BLaER1 treated with 17β-estradiol and CSF1 and Interleukin-3, amounts not matched to agents 10 nM and 100 nM (cell line): ENCODE results near the gene PRLH.
A peak's percentile ranks its signal among the peaks of the same experiment; 100 is the strongest.

Experiments used
- H3K27ac ChIP-seq, 11 experiments: shearing (Covaris generic); formaldehyde crosslinking; 2 replicates each; pipeline ENCODE4 v1.8.1; 2022
- H3K27me3 ChIP-seq, 11 experiments: shearing (Covaris generic); formaldehyde crosslinking; 2 replicates each; pipeline ENCODE4 v1.8.1; 2022
- H3K36me3 ChIP-seq, 11 experiments: shearing (Covaris generic); formaldehyde crosslinking; 2 replicates each; pipeline ENCODE4 v1.8.1; 2022
- H3K4me1 ChIP-seq, 10 experiments: shearing (Covaris generic); formaldehyde crosslinking; 2 replicates each; pipeline ENCODE4 v1.8.1; 2022
- H3K4me2 ChIP-seq, 11 experiments: shearing (Covaris generic); formaldehyde crosslinking; 2 replicates each; pipeline ENCODE4 v1.8.1; 2022
- H3K4me3 ChIP-seq, 10 experiments: shearing (Covaris generic); formaldehyde crosslinking; 2 replicates each; pipeline ENCODE4 v1.8.1; 2022
- H3K9ac ChIP-seq, 11 experiments: shearing (Covaris generic); formaldehyde crosslinking; 2 replicates each; pipeline ENCODE4 v1.8.1; 2022
- H3K9me3 ChIP-seq, 11 experiments: shearing (Covaris generic); formaldehyde crosslinking; replicated peaks in 1 of 11; 2 replicates each; pipeline ENCODE4 v1.8.1; 2022
- H4K20me1 ChIP-seq, 11 experiments: shearing (Covaris generic); formaldehyde crosslinking; 2 replicates each; pipeline ENCODE4 v1.8.1; 2022
- Cebpa-rat ChIP-seq, 11 experiments: shearing (Covaris generic); IDR thresholded peaks; 2 replicates each; pipeline ENCODE4 v1.8.1; 2022

Gene PRLH

GRCh38 chr2:237553948-237554347 lies 12.4 kb upstream of the PRLH start:
- Histone ChIP-seq H3K27me3 (no peaks in the 10 kb centered on the region), H3K4me2 (no peak overlapping the region), H3K9ac (no peak overlapping the region), H4K20me1 (no peaks in the 10 kb centered on the region), H3K4me1 (peaks cover 11 to 25% (median 17%) of the 10 kb centered on the region in 10 experiments), H3K4me3 (no peak overlapping the region), H3K36me3 (no peaks in the 10 kb centered on the region), H3K9me3 (peaks cover 31 to 42% (median 40%) of the 10 kb centered on the region in 11 experiments), H3K27ac (no peak overlapping the region)
- TF ChIP-seq Cebpa-rat (IDR thresholded peaks at IDR 0.05): no peak

- H3K9me3 ChIP-seq: peaks cover 31 to 42% (median 40%) of the 10 kb centered on the region in 11 experiments
- no peak overlapping the region for H3K4me2 ChIP-seq
- H3K27me3 ChIP-seq: no peaks in the 10 kb centered on the region
- H3K36me3 ChIP-seq: no peaks in the 10 kb centered on the region
- no peak for TF ChIP-seq Cebpa-rat (IDR thresholded peaks at IDR 0.05)
- H3K4me3 ChIP-seq: no peak overlapping the region
- H3K4me1 ChIP-seq: peaks cover 0 to 17% (median 13%) of the 10 kb centered on the region in 10 experiments; a peak in 14 of 20 replicates
- no peaks in the 10 kb centered on the region for H4K20me1 ChIP-seq
- no peak overlapping the region for H3K9ac ChIP-seq
- H3K27ac ChIP-seq: no peak overlapping the region
Measured at GRCh38 chr2:237555560-237555959, 10.8 kb upstream of the PRLH start.

- no peak overlapping the region for H3K9ac ChIP-seq
- TF ChIP-seq Cebpa-rat (IDR thresholded peaks at IDR 0.05): no peak
- H3K27me3 ChIP-seq: no peaks in the 10 kb centered on the region
- H3K4me1 ChIP-seq: peaks cover 0 to 16% (median 12%) of the 10 kb centered on the region in 10 experiments; a peak in 14 of 20 replicates
- no peak overlapping the region for H3K4me2 ChIP-seq
- no peak overlapping the region for H3K4me3 ChIP-seq
- H3K9me3 ChIP-seq: peaks cover 31 to 42% (median 40%) of the 10 kb centered on the region in 11 experiments
- no peak overlapping the region for H3K27ac ChIP-seq
- no peaks in the 10 kb centered on the region for H4K20me1 ChIP-seq
- H3K36me3 ChIP-seq: no peaks in the 10 kb centered on the region
Measured at GRCh38 chr2:237556773-237557632, 9.4 kb upstream of the PRLH start.

DNA sequence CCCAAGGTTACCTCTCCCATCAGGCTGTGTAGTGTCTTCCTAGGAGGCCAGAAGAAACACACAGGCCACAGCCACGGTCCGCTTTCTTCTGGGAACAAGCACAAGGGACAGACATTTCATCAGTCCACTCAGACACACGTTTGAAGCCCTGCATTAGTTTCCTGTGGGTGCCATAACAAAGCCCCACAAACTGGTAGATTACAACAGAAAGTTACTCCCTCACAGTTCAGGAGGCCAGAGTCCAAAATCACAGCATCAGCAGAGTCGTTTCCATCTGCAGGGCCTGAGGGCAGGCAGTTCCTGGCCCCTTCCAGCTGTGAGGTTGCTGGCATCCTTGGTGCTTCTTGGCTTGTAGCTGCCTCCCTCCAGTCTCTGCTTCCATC lies 8.8 kb upstream of the PRLH start:
- H3K27me3 ChIP-seq: no peaks in the 10 kb centered on the region
- H4K20me1 ChIP-seq: no peaks in the 10 kb centered on the region
- peaks cover 29 to 40% (median 39%) of the 10 kb centered on the region in 11 experiments for H3K9me3 ChIP-seq
- H3K4me3 ChIP-seq: no peak overlapping the region
- H3K27ac ChIP-seq: no peak overlapping the region
- no peak for TF ChIP-seq Cebpa-rat (IDR thresholded peaks at IDR 0.05)
- H3K4me1 ChIP-seq: peaks cover 0 to 16% (median 12%) of the 10 kb centered on the region in 10 experiments; a peak in 14 of 20 replicates
- H3K36me3 ChIP-seq: no peaks in the 10 kb centered on the region
- no peak overlapping the region for H3K4me2 ChIP-seq
- no peak overlapping the region for H3K9ac ChIP-seq

GRCh38 chr2:237558961-237559641 lies 7.3 kb upstream of the PRLH start:
- Histone ChIP-seq H3K27me3 (no peaks in the 10 kb centered on the region), H3K4me2 (peak overlapping the region in 8 of 11 experiments; percentile 12 to 69 (median 28); a peak in 13 of 22 replicates), H3K4me3 (no peak overlapping the region), H3K9ac (no peak overlapping the region), H3K27ac (no peak overlapping the region; a peak in 2 of 22 replicates), H4K20me1 (no peaks in the 10 kb centered on the region), H3K9me3 (peaks cover 18 to 25% (median 24%) of the 10 kb centered on the region in 11 experiments), H3K36me3 (no peaks in the 10 kb centered on the region), H3K4me1 (peaks cover 0 to 16% (median 12%) of the 10 kb centered on the region in 10 experiments; a peak in 14 of 20 replicates)
- TF ChIP-seq Cebpa-rat (IDR thresholded peaks at IDR 0.05): no peak

- TF ChIP-seq Cebpa-rat (IDR thresholded peaks at IDR 0.05): no peak
- Histone ChIP-seq H4K20me1 (no peaks in the 10 kb centered on the region), H3K27ac (no peak overlapping the region), H3K4me1 (peaks cover 0 to 16% (median 12%) of the 10 kb centered on the region in 10 experiments; a peak in 14 of 20 replicates), H3K9ac (no peak overlapping the region), H3K4me3 (no peak overlapping the region), H3K36me3 (no peaks in the 10 kb centered on the region), H3K9me3 (peaks cover under 1 to 4% (median 3%) of the 10 kb centered on the region in 11 experiments; a peak in 16 of 22 replicates), H3K4me2 (no peak overlapping the region), H3K27me3 (no peaks in the 10 kb centered on the region)
Measured at GRCh38 chr2:237561221-237561620, 5.2 kb upstream of the PRLH start.

GRCh38 chr2:237563816-237564215 lies 2.6 kb upstream of the PRLH start:
- no peaks in the 10 kb centered on the region for H3K27me3 ChIP-seq
- peaks cover 12 to 22% (median 18%) of the 10 kb centered on the region in 10 experiments; a peak in 18 of 20 replicates for H3K4me1 ChIP-seq
- no peak overlapping the region for H3K9ac ChIP-seq
- H3K4me3 ChIP-seq: no peak overlapping the region
- H3K27ac ChIP-seq: no peak overlapping the region
- no peak overlapping the region for H3K4me2 ChIP-seq
- TF ChIP-seq Cebpa-rat (IDR thresholded peaks at IDR 0.05): no peak
- no peaks in the 10 kb centered on the region for H3K36me3 ChIP-seq
- no peaks in the 10 kb centered on the region for H3K9me3 ChIP-seq
- no peaks in the 10 kb centered on the region for H4K20me1 ChIP-seq

- no peak overlapping the region for H3K9ac ChIP-seq
- no peak for TF ChIP-seq Cebpa-rat (IDR thresholded peaks at IDR 0.05)
- H3K4me1 ChIP-seq: peaks cover 8 to 14% (median 11%) of the 10 kb centered on the region in 10 experiments; a peak in 17 of 20 replicates
- H3K4me2 ChIP-seq: no peak overlapping the region
- H3K4me3 ChIP-seq: no peak overlapping the region
- no peaks in the 10 kb centered on the region for H4K20me1 ChIP-seq
- H3K9me3 ChIP-seq: 0 out of 22 replicates have a peak, but pooled peaks cover 0 to 3% (median 0%) of the 10 kb centered on the region in 11 experiments
- no peak overlapping the region for H3K27ac ChIP-seq
- H3K36me3 ChIP-seq: no peaks in the 10 kb centered on the region
- H3K27me3 ChIP-seq: no peaks in the 10 kb centered on the region
Measured at GRCh38 chr2:237564526-237565131, 1.7 kb upstream of the PRLH start.

DNA sequence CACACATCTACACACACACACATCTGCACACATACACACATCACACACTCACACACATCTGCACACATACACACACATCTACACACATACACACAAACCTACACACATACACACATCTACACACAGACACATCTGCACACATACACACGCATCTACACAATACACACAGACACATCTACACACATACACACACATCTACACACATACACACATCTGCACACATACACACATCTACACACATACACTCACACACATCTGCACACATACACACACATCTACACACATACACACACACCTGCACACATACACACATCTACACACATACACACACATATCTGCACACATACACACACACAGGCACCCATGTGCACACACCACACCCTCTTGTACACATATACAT lies 400 bp upstream of the PRLH start:
- Histone ChIP-seq H3K36me3 (no peaks in the 10 kb centered on the region), H4K20me1 (no peaks in the 10 kb centered on the region), H3K27ac (no peak overlapping the region), H3K4me2 (no peak overlapping the region; a peak in 1 of 22 replicates), H3K9me3 (0 out of 22 replicates have a peak, but pooled peaks cover 0 to 3% (median 0%) of the 10 kb centered on the region in 11 experiments), H3K4me1 (peaks cover 0 to 15% (median 11%) of the 10 kb centered on the region in 10 experiments; a peak in 14 of 20 replicates), H3K27me3 (no peaks in the 10 kb centered on the region), H3K9ac (no peak overlapping the region), H3K4me3 (no peak overlapping the region)
- TF ChIP-seq Cebpa-rat (IDR thresholded peaks at IDR 0.05): no peak
